Measurements from ENCODE around the gene DYNC1H1.

DNA sequence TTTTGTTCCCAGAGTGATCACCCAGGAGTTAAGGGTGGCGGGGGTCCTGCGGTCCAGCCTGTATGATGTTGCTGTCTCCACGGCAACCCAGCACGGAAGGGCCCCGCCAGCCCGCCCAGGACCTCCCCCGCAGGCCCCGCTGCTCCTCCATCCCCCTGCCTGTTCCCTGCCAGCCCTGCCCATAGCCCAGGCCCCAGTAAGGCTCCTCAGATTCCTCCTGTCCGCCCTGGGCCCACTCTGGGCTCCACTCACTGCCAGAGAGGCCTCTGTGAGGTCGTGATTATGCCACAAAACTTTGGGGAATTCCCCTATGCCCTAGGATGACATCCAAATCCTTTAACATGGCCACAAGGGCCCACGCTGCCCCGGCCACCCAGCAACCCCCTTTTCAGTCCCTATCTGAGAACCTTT is 101.7 kb downstream of the DYNC1H1 start:
- TF ChIP-seq, protein P1, sequence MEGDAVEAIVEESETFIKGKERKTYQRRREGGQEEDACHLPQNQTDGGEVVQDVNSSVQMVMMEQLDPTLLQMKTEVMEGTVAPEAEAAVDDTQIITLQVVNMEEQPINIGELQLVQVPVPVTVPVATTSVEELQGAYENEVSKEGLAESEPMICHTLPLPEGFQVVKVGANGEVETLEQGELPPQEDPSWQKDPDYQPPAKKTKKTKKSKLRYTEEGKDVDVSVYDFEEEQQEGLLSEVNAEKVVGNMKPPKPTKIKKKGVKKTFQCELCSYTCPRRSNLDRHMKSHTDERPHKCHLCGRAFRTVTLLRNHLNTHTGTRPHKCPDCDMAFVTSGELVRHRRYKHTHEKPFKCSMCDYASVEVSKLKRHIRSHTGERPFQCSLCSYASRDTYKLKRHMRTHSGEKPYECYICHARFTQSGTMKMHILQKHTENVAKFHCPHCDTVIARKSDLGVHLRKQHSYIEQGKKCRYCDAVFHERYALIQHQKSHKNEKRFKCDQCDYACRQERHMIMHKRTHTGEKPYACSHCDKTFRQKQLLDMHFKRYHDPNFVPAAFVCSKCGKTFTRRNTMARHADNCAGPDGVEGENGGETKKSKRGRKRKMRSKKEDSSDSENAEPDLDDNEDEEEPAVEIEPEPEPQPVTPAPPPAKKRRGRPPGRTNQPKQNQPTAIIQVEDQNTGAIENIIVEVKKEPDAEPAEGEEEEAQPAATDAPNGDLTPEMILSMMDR (IDR thresholded peaks at IDR 0.05), result no peak
- no peak for TF ChIP-seq POLR2A (IDR thresholded peaks at IDR 0.05)
